ENCODE data around the gene TTC31.

Gene TTC31

GRCh38 chr2:74438248-74438647 lies 44.6 kb upstream of the TTC31 start:
- Histone ChIP-seq H3K4me1 (ENCODE audit: insufficient read depth, low read length) (peaks cover 41% of the 10 kb centered on the region), H3K9ac (ENCODE audit: low read depth, low read length) (no peak overlapping the region), H3K4me3 (ENCODE audit: low read depth in 1 of 2, low read length in 2 of 2) (no peak overlapping the region), H3K4me2 (ENCODE audit: insufficient read depth, low read length) (0 out of 2 replicates have a peak overlapping the region, but pooled peaks have one; percentile 14), H3K27me3 (ENCODE audit: insufficient read depth, low read length, poor library complexity) (no peaks in the 10 kb centered on the region), H3K9me3 (ENCODE audit: insufficient read depth, low read length, severe bottlenecking) (no peaks in the 10 kb centered on the region), H3K79me2 (ENCODE audit: insufficient read depth, low read length) (peaks cover 5% of the 10 kb centered on the region; the same call in 1 of the 2 replicates), H4K20me1 (ENCODE audit: insufficient read depth, low read length) (no peaks in the 10 kb centered on the region), H3K36me3 (ENCODE audit: insufficient read depth, low read length) (no peaks in the 10 kb centered on the region), H2AFZ (ENCODE audit: low read depth, low read length) (no peak overlapping the region), H3K27ac (ENCODE audit: low read length) (no peak overlapping the region)
- TF ChIP-seq CTCF (IDR thresholded peaks at IDR 0.05; ENCODE audit: borderline replicate concordance, extremely low read depth, low read length, poor library complexity, severe bottlenecking) (no peak), EZH2 (IDR thresholded peaks at IDR 0.05; ENCODE audit: borderline replicate concordance, low read depth, low read length, severe bottlenecking) (no peak)
- ATAC-seq (ENCODE audit: insufficient read depth, low read depth) (no peak), DNase-seq (no peak)

GRCh38 chr2:74439373-74439772 lies 43.5 kb upstream of the TTC31 start:
- Histone ChIP-seq H3K27me3 (ENCODE audit: insufficient read depth, low read length, poor library complexity) (peaks cover 2% of the 10 kb centered on the region), H3K4me2 (ENCODE audit: insufficient read depth, low read length) (peak overlapping the region; percentile 85), H3K4me1 (ENCODE audit: insufficient read depth, low read length) (peaks cover 41% of the 10 kb centered on the region), H3K9me3 (ENCODE audit: insufficient read depth, low read length, severe bottlenecking) (no peaks in the 10 kb centered on the region), H3K9ac (ENCODE audit: low read depth, low read length) (peak overlapping the region; percentile 77), H3K27ac (ENCODE audit: low read length) (peak overlapping the region; percentile 84), H3K36me3 (ENCODE audit: insufficient read depth, low read length) (no peaks in the 10 kb centered on the region), H2AFZ (ENCODE audit: low read depth, low read length) (peak overlapping the region; percentile 86), H3K79me2 (ENCODE audit: insufficient read depth, low read length) (peaks cover 5% of the 10 kb centered on the region; the same call in 1 of the 2 replicates), H3K4me3 (ENCODE audit: low read depth in 1 of 2, low read length in 2 of 2) (peak overlapping the region; percentile 18 to 70; a peak in 3 of 4 replicates), H4K20me1 (ENCODE audit: insufficient read depth, low read length) (no peaks in the 10 kb centered on the region)
- no peak for DNase-seq
- TF ChIP-seq EZH2 (IDR thresholded peaks at IDR 0.05; ENCODE audit: borderline replicate concordance, low read depth, low read length, severe bottlenecking) = no peak
- TF ChIP-seq CTCF (IDR thresholded peaks at IDR 0.05; ENCODE audit: borderline replicate concordance, extremely low read depth, low read length, poor library complexity, severe bottlenecking) = no peak
- ATAC-seq (ENCODE audit: insufficient read depth, low read depth) = no peak

DNA sequence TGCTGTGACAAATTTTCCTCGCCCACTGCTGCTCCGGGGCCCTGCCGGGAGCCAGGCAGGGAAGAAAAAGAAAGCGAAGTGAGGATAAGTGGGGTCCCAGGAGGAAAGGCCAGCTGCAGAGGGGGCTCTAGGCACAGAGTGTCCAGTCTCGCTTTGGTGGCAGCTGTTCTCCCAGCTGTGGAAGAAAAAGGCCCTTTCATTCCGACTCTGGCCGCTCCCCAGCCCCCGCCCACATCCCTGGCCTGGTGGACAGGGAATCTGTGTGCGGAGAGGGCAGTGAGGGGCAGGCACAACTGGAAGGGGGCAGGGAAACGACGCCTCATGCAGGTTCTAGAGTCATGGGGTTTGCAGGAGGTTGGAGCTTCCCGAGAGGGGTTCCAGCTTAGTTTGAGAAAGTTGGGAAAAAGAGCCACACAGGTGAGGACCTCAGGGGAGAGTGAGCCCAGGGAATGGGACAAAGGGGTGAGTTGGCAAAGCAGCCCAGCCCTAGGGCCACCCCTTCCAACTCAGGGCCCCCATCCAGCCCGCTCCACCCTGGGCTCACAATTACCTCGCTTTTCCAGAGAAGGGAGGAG lies 43.0 kb upstream of the TTC31 start:
- no peaks in the 10 kb centered on the region for H3K9me3 ChIP-seq (ENCODE audit: insufficient read depth, low read length, severe bottlenecking)
- peak overlapping the region; percentile 85 for H3K4me2 ChIP-seq (ENCODE audit: insufficient read depth, low read length)
- H3K79me2 ChIP-seq (ENCODE audit: insufficient read depth, low read length) = peaks cover 5% of the 10 kb centered on the region; the same call in 1 of the 2 replicates
- peaks cover 41% of the 10 kb centered on the region for H3K4me1 ChIP-seq (ENCODE audit: insufficient read depth, low read length)
- peak overlapping the region; percentile 18 to 70; a peak in 3 of 4 replicates for H3K4me3 ChIP-seq (ENCODE audit: low read depth in 1 of 2, low read length in 2 of 2)
- no peak for TF ChIP-seq CTCF (IDR thresholded peaks at IDR 0.05; ENCODE audit: borderline replicate concordance, extremely low read depth, low read length, poor library complexity, severe bottlenecking)
- no peak for TF ChIP-seq EZH2 (IDR thresholded peaks at IDR 0.05; ENCODE audit: borderline replicate concordance, low read depth, low read length, severe bottlenecking)
- H4K20me1 ChIP-seq (ENCODE audit: insufficient read depth, low read length) = no peaks in the 10 kb centered on the region
- H3K27me3 ChIP-seq (ENCODE audit: insufficient read depth, low read length, poor library complexity) = peaks cover 4% of the 10 kb centered on the region
- H3K9ac ChIP-seq (ENCODE audit: low read depth, low read length) = peak overlapping the region; percentile 77
- no peaks in the 10 kb centered on the region for H3K36me3 ChIP-seq (ENCODE audit: insufficient read depth, low read length)
- H3K27ac ChIP-seq (ENCODE audit: low read length) = peak overlapping the region; percentile 84
- DNase-seq (no peak), ATAC-seq (ENCODE audit: insufficient read depth, low read depth) (no peak)
- H2AFZ ChIP-seq (ENCODE audit: low read depth, low read length) = peak overlapping the region; percentile 86
